Astrocyte of the spinal cord (primary cell): Measurements from ENCODE around the gene FETUB.

ENCODE experiments used
- DNase-seq: peaks from one replicate; pipeline ENCODE4 v3.0.0; 2011; ENCODE audit warnings: low read depth, low spot score
- H3K4me3 ChIP-seq: 2 replicates; pipeline ENCODE4 v1.5.1; 2011; ENCODE audit warnings: low read depth, mild to moderate bottlenecking, low read length, moderate library complexity
- in situ Hi-C: cut with HindIII; loops from 2 replicates; pipeline ENCODE4 v1.10.0; 2017; ENCODE audit warnings: low sequenced_read_pairs
- TF ChIP-seq, protein P1 (sequence below): IDR thresholded peaks from 2 replicates; pipeline ENCODE4 v1.5.1; 2012; ENCODE audit warnings: low read depth, mild to moderate bottlenecking, low read length, inconsistent platforms

The FETUB gene

DNA sequence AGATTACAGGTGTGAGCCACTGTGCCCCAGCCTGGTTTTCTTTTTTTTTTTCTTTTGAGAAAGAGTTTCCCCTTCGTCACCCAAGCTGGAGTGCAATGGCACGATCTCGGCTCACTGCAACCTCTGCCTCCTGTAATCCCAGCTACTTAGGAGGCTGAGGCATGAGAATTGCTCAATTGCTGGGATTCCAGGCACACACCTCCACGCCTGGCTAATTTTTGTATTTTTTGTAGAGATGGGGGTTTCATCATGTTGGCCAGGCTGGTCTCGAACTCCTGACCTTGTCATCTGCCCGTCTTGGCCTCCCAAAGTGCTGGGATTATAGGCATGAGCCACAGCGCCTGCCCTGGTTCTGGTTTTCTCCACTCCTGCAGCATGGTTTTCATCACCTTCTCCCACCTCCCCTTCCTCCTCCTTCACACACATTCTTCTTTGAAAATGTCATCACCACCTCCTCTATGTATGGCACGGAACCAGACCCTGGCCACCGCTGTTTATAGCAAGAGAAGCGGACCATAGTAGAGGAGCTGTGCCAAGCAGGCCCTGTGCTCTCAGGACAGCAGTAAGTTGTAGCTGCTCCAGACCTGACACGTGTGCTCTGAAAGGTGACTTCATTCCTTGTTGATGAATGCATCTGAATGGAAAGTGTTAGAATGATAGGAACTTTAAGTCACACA is 42.0 kb upstream of the FETUB start:
- no peak overlapping the region for H3K4me3 ChIP-seq
- DNase-seq: peak; percentile 22
- in situ Hi-C loops: no loop called here
- TF ChIP-seq, protein P1, sequence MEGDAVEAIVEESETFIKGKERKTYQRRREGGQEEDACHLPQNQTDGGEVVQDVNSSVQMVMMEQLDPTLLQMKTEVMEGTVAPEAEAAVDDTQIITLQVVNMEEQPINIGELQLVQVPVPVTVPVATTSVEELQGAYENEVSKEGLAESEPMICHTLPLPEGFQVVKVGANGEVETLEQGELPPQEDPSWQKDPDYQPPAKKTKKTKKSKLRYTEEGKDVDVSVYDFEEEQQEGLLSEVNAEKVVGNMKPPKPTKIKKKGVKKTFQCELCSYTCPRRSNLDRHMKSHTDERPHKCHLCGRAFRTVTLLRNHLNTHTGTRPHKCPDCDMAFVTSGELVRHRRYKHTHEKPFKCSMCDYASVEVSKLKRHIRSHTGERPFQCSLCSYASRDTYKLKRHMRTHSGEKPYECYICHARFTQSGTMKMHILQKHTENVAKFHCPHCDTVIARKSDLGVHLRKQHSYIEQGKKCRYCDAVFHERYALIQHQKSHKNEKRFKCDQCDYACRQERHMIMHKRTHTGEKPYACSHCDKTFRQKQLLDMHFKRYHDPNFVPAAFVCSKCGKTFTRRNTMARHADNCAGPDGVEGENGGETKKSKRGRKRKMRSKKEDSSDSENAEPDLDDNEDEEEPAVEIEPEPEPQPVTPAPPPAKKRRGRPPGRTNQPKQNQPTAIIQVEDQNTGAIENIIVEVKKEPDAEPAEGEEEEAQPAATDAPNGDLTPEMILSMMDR: no peak

DNA sequence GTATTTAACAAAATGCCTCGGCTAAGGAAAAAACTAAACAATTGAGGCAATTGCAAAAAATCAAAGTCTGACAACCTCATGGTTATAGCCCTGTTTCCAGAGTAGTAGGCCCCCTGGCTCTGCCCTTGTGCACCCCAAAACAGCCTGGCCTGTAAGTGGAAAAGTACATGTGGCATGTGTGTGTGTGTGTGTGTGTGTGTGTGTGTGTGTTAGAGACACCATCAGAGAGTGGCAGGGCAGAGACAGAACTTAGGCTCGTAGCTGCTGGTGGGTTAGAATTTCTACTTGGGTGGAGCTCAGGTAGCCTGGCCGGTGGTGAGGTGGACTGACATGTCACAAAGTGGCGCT is 41.4 kb upstream of the FETUB start:
- TF ChIP-seq, protein P1: no peak

DNA sequence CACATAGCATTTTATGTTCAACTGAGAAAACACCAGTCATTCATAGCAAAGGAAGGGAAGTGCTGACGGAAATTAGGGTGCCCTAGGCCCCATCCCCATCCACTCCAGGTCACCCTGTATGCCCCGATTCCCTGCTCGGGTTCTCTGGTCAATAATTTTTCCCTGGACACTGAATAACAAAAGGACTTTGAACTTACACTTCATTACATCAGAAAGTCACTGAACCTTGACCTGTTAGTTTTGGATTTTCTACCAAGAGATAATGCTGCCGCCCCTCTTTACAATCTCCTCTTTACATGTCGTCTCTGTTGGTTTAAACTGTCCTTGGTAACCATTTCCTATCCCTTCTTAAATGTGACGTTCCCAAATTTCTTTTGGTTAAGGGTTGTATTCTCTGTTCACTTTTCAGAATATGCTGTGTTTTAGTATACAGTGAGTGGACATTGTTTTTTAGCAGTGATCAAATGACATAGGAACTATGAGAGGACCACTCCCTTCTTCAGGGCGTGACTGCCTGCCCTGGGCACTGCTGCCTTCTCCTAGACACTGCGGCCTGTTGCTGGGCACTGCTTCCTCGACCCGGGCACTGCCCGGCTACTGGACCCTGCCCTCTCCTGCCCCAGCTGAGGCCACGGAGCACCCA is 40.9 kb upstream of the FETUB start:
- in situ Hi-C loops: no loop called here

More for the DNA sequence above, 41.4 kb upstream of the FETUB start:
- in situ Hi-C loops: no loop called here
- no peak overlapping the region for H3K4me3 ChIP-seq
- DNase-seq: no peak

DNA sequence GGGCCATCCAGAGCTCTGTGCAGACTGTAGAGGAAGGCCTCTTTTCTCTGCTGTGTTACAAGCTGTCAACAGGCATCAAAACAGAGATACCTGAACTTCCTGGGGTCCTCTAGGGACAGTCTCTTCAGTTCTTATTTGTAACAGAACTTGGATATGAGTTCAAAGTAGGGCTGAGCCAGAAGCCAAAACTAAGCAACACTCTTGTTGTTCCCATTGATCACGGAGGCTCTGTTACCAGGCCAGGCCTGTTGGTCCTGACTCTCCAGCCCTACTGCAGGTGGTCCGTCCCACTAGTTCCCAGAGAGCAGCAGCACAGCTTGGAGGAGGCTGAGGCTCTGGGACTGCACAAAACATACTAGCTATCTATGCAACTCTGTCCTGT is 40.4 kb upstream of the FETUB start:
- in situ Hi-C loops: no loop called here
- TF ChIP-seq, protein P1: no peak

More for the DNA sequence above, 40.9 kb upstream of the FETUB start:
- H3K4me3 ChIP-seq: no peak overlapping the region
- no peak for DNase-seq
- TF ChIP-seq, protein P1: no peak

DNA sequence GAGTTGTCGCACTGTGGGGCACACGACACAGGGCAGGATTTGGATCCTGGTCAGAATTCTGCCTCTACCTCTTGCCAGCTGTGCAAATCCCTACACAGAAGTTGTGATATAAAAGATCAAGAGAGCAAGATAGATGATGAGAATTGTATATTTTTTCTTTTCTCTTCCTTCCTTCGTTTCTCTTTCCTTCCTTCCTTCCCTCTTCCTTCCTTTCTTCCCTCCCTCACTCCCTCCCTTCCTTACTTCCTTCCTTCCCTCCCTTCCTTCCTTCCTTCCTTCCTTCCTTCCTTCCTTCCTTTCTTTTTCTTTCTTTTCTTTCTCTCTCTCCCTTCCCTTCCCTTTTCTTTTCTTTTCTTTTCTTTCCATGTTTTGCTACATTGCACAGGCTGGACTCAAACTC is 39.3 kb upstream of the FETUB start:
- TF ChIP-seq, protein P1: no peak
- DNase-seq: no peak
- H3K4me3 ChIP-seq: no peak overlapping the region
- in situ Hi-C loops: no loop called here

More for the DNA sequence above, 40.4 kb upstream of the FETUB start:
- no peak for DNase-seq
- H3K4me3 ChIP-seq: no peak overlapping the region

DNA sequence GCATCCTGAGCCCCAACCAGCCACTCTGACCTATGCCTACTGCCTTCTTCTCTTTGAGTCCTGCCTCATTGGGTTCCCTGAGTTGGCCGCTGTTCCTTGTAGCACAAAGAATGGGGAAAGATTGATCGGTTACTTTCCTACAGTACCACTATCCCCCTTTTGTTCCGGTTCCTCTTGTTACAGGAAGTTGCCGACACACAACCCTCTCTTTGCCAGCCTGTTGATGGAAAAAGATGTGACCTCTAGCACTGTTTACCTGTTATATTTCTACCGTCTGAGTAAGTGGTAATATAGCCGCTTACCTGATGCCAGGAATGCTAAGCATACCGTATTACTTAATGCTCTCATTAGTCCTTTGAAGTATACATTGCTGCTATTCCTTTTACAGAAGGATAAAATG is 37.0 kb upstream of the FETUB start:
- no peak overlapping the region for H3K4me3 ChIP-seq
- in situ Hi-C loops: no loop called here
- TF ChIP-seq, protein P1: no peak
- no peak for DNase-seq
